Thymus (tissue), 11 donors: ENCODE data around the gene HS6ST3. TPM values are rescaled to one million over a fixed set of nuclear protein-coding genes. Genes with fewer than 3 reads are reported as not detected.

Experiments used
- DNase-seq, 9 donors: peaks; one replicate each; pipeline ENCODE4 v3.0.0-alpha.2; 2013; ENCODE audit warnings: low spot score in 9 of 9, low read depth in 6 of 9, missing footprints in 1 of 9
- H3K27ac ChIP-seq, 2 donors: one replicate each; pipeline ENCODE4 v1.5.1; 2013; ENCODE audit warnings: control low read depth in 1 of 2, low read depth in 1 of 2, low read length in 1 of 2, mild to moderate bottlenecking in 1 of 2, moderate library complexity in 1 of 2
- H3K27me3 ChIP-seq, 2 donors: one replicate each; pipeline ENCODE4 v1.5.1; 2013; ENCODE audit warnings: low read length in 1 of 2; ENCODE audit not compliant: control insufficient read depth in 2 of 2, insufficient read depth in 1 of 2
- H3K36me3 ChIP-seq, 2 donors: one replicate each; pipeline ENCODE4 v1.5.1; 2013; ENCODE audit warnings: low read length in 1 of 2, mild to moderate bottlenecking in 1 of 2, moderate library complexity in 1 of 2; ENCODE audit not compliant: control insufficient read depth in 2 of 2, insufficient read depth in 2 of 2
- H3K4me1 ChIP-seq, 2 donors: one replicate each; pipeline ENCODE4 v1.5.1; 2013; ENCODE audit warnings: low read length in 2 of 2; ENCODE audit not compliant: control insufficient read depth in 2 of 2, insufficient read depth in 2 of 2
- H3K4me3 ChIP-seq, 2 donors: one replicate each; pipeline ENCODE4 v1.5.1; 2013; ENCODE audit warnings: low read length in 2 of 2, control low read depth in 1 of 2, mild to moderate bottlenecking in 1 of 2
- H3K9me3 ChIP-seq, 2 donors: one replicate each; pipeline ENCODE4 v1.5.1; 2013; ENCODE audit warnings: low read length in 1 of 2, mild to moderate bottlenecking in 1 of 2; ENCODE audit not compliant: control insufficient read depth in 2 of 2, insufficient read depth in 1 of 2
- WGBS: extraction: QIAGEN DNeasy Blood & Tissue Kit; methylation state at CpG from one replicate; pipeline ENCODE4 v1.1.7; 2013; 5-methylcytosine and 5-hydroxymethylcytosine counted together
- polyA plus RNA-seq: library from polyadenylated mRNA; stranded (reverse); fragments of 200-250 nt; gene quantifications from one replicate; pipeline ENCODE4 v1.2.3, GENCODE V29; 2013
- total RNA-seq: library from RNA; stranded (reverse); fragments of 120-200 nt; gene quantifications from one replicate; pipeline ENCODE4 v1.2.4, GENCODE V29; 2013
- donor health status: healthy.

Gene HS6ST3
- total and polyA plus RNA-seq, 2 donors = 0.05 to 0.07 TPM

- no peak for DNase-seq
- Histone ChIP-seq H3K27ac (no peak overlapping the region), H3K27me3 (no peaks in the 10 kb centered on the region), H3K36me3 (no peaks in the 10 kb centered on the region), H3K4me1 (no peaks in the 10 kb centered on the region), H3K4me3 (no peak overlapping the region), H3K9me3 (no peaks in the 10 kb centered on the region)
- 95% methylated on average over 4 of the region's 4 CpGs for WGBS
Observed at GRCh38 chr13:96816261-96816660, 726.4 kb downstream of the HS6ST3 start.

- Histone ChIP-seq H3K27ac (no peak overlapping the region), H3K9me3 (no peaks in the 10 kb centered on the region), H3K36me3 (no peaks in the 10 kb centered on the region), H3K4me1 (no peaks in the 10 kb centered on the region), H3K4me3 (no peak overlapping the region), H3K27me3 (no peaks in the 10 kb centered on the region)
- DNase-seq = no peak
- 86% methylated on average over 9 of the region's 9 CpGs for WGBS
Observed at GRCh38 chr13:96816874-96817273, 727.0 kb downstream of the HS6ST3 start.

- Histone ChIP-seq H3K36me3 (no peaks in the 10 kb centered on the region), H3K27me3 (no peaks in the 10 kb centered on the region), H3K9me3 (no peaks in the 10 kb centered on the region), H3K4me1 (no peaks in the 10 kb centered on the region), H3K4me3 (no peak overlapping the region), H3K27ac (no peak overlapping the region)
- DNase-seq = no peak
- WGBS = 36% methylated on average over 4 of the region's 4 CpGs
Observed at GRCh38 chr13:96817336-96817941, 727.5 kb downstream of the HS6ST3 start.

- Histone ChIP-seq H3K4me1 (no peaks in the 10 kb centered on the region), H3K36me3 (no peaks in the 10 kb centered on the region), H3K27me3 (no peaks in the 10 kb centered on the region), H3K9me3 (no peaks in the 10 kb centered on the region), H3K27ac (no peak overlapping the region), H3K4me3 (no peak overlapping the region)
- WGBS = 92% methylated on average over 5 of the region's 5 CpGs
- no peak for DNase-seq
Observed at GRCh38 chr13:96819375-96819774, 729.5 kb downstream of the HS6ST3 start.

- Histone ChIP-seq H3K4me3 (no peak overlapping the region), H3K27ac (no peak overlapping the region), H3K36me3 (no peaks in the 10 kb centered on the region), H3K27me3 (no peaks in the 10 kb centered on the region), H3K9me3 (no peaks in the 10 kb centered on the region), H3K4me1 (no peaks in the 10 kb centered on the region)
- WGBS = 95% methylated on average over 1 of the region's 1 CpG
- no peak for DNase-seq
Observed at GRCh38 chr13:96821381-96821780, 731.5 kb downstream of the HS6ST3 start.

GRCh38 chr13:96821971-96822370 lies 732.1 kb downstream of the HS6ST3 start:
- H3K4me1 ChIP-seq = no peaks in the 10 kb centered on the region
- WGBS = 93% methylated on average over 9 of the region's 9 CpGs
- H3K27me3 ChIP-seq = no peaks in the 10 kb centered on the region
- no peak for DNase-seq
- no peak overlapping the region for H3K4me3 ChIP-seq
- H3K36me3 ChIP-seq = no peaks in the 10 kb centered on the region
- no peak overlapping the region for H3K27ac ChIP-seq
- H3K9me3 ChIP-seq = no peaks in the 10 kb centered on the region

GRCh38 chr13:96822895-96823294 lies 733.0 kb downstream of the HS6ST3 start:
- Histone ChIP-seq H3K36me3 (no peaks in the 10 kb centered on the region), H3K27ac (no peak overlapping the region), H3K9me3 (no peaks in the 10 kb centered on the region), H3K4me3 (no peak overlapping the region), H3K27me3 (no peaks in the 10 kb centered on the region), H3K4me1 (no peaks in the 10 kb centered on the region)
- no peak for DNase-seq

- no peak overlapping the region for H3K4me3 ChIP-seq
- WGBS = 71% methylated on average over 10 of the region's 10 CpGs
- H3K27me3 ChIP-seq = no peaks in the 10 kb centered on the region
- no peaks in the 10 kb centered on the region for H3K4me1 ChIP-seq
- H3K27ac ChIP-seq = no peak overlapping the region
- H3K9me3 ChIP-seq = no peaks in the 10 kb centered on the region
- H3K36me3 ChIP-seq = no peaks in the 10 kb centered on the region
- no peak for DNase-seq
Observed at GRCh38 chr13:96824140-96824539, 734.2 kb downstream of the HS6ST3 start.

GRCh38 chr13:96825653-96826052 lies 735.7 kb downstream of the HS6ST3 start:
- DNase-seq = no peak
- Histone ChIP-seq H3K4me1 (no peaks in the 10 kb centered on the region), H3K36me3 (no peaks in the 10 kb centered on the region), H3K27ac (no peak overlapping the region), H3K27me3 (no peaks in the 10 kb centered on the region), H3K9me3 (no peaks in the 10 kb centered on the region), H3K4me3 (no peak overlapping the region)
- 89% methylated on average over 3 of the region's 3 CpGs for WGBS

- Histone ChIP-seq H3K4me3 (no peak overlapping the region), H3K9me3 (no peaks in the 10 kb centered on the region), H3K4me1 (no peaks in the 10 kb centered on the region), H3K27me3 (no peaks in the 10 kb centered on the region), H3K36me3 (no peaks in the 10 kb centered on the region), H3K27ac (no peak overlapping the region)
- DNase-seq = no peak
- 92% methylated on average over 4 of the region's 4 CpGs for WGBS
Observed at GRCh38 chr13:96834626-96835025, 744.7 kb downstream of the HS6ST3 start.
